Fibroblast of skin of right quadriceps (primary cell): Measurements from ENCODE around the gene PHF1.
"Not testable (repeated sequence)": the region's sequence is repeated elsewhere in the genome, so short reads cannot be mapped to it uniquely, and the experiment has no call there.

Experiments used
- DNase-seq: peaks from one replicate; pipeline ENCODE4 v3.0.0-alpha.2; 2013

The PHF1 gene

DNA sequence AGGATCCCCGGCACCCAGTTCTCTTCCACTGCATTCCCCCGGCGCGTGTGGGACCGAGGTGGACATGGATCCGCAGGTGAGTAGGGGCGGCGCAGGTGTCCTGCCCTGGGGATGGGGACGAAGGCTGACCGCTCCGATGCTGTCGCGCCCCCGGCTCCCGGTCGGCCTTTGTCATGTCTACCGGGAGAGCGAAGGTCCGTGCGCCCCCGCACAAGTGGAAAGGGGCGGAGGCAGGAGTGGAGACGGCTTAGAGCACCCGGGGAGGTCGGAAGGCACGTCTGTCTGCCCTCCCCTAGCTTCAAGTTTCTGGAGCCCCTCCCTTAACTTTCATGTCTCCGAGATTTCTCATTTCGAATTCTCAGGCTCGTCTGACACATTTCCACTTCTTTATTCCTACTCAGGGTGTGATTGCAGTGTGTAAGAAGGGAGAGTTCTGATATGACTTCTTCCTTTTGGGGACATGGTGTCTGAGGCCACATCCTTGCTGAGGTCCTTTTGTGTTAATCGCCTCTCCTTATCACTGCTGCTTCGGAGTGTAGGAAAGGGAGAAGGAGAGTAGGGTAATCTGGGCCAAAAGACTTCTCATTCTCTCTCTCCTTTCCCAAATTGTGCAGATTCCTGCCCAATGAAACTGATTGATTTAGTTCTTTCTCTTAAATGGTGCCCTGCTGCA is 18.8 kb upstream of the PHF1 start:
- DNase-seq: no peak

DNA sequence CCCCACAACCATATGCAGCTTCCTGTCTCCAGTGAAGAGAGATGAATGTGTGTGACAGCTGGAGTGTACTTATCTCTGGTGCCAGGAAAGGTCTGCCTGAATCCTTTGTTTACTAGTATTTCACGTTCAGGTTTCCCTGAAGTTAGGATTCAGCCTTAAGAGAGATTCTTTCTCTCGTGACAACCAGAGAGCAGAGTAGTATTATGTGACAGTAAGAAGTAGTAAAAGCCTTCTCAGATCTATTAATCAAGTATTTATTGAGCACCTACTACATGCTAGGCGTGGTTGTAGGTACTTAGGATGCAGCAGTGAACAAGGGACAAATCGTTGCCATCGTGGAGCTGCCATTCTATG is 18.2 kb upstream of the PHF1 start:
- DNase-seq: no peak

DNA sequence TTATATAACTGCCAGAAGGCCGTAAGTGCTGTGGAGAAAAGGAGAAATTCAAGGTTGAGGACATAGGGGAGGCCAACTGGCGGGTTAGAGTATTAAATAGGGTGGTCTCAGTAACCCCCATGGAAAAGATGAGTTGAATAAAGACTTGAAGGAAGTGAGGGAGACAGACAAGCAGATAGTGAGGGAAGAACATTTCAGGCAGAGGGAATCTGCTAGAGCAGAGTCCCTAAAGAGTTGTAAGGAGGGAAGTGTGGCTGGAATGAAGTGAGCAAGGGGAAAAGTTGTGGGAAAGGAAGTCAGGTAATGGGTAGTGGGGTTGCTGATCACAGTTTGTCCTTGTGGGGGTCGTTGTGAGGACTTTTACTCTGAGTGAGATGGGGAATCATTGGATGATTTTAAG is 17.8 kb upstream of the PHF1 start:
- no peak for DNase-seq

- DNase-seq: no peak
Measured at GRCh38 chr6:33397541-33397940, 13.3 kb upstream of the PHF1 start.

- DNase-seq: not testable (repeated sequence)
Measured at GRCh38 chr6:33398601-33399000, 12.2 kb upstream of the PHF1 start.

- not testable (repeated sequence) for DNase-seq
Measured at GRCh38 chr6:33399881-33400280, 10.9 kb upstream of the PHF1 start.

DNA sequence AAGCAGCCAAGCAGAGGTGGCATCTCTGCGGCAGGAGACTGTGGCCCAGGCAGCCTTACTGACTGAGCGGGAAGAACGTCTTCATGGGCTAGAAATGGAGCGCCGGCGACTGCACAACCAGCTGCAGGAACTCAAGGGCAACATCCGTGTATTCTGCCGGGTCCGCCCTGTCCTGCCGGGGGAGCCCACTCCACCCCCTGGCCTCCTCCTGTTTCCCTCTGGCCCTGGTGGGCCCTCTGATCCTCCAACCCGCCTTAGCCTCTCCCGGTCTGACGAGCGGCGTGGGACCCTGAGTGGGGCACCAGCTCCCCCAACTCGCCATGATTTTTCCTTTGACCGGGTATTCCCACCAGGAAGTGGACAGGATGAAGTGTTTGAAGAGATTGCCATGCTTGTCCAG is 5.9 kb upstream of the PHF1 start:
- DNase-seq: no peak

DNA sequence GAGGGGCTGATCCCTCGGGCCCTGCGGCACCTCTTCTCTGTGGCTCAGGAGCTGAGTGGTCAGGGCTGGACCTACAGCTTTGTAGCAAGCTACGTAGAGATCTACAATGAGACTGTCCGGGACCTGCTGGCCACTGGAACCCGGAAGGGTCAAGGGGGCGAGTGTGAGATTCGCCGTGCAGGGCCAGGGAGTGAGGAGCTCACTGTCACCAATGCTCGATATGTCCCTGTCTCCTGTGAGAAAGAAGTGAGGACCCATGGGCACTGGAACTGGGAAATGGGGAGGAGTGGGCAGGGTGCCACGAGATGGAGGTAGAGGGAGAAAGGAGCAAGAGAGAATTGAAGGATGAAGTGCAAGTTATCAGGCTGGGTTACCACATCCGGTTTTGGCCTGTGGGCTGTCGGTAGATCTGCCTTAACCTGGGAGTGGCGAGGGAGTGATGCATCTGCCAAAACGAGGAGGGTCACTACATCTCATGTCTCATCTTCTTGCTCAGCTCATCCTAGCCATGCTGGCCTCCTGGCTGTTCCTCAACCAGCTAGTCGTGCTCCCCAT is 5.4 kb upstream of the PHF1 start:
- no peak for DNase-seq

DNA sequence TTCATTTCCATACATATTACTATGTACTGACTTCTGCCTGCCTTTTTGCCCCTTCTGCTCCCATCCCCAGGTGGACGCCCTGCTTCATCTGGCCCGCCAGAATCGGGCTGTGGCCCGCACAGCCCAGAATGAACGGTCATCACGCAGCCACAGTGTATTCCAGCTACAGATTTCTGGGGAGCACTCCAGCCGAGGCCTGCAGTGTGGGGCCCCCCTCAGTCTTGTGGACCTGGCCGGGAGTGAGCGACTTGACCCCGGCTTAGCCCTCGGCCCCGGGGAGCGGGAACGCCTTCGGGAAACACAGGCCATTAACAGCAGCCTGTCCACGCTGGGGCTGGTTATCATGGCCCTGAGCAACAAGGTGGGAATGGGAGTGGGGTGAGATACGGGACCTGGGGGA is 4.7 kb upstream of the PHF1 start:
- no peak for DNase-seq

DNA sequence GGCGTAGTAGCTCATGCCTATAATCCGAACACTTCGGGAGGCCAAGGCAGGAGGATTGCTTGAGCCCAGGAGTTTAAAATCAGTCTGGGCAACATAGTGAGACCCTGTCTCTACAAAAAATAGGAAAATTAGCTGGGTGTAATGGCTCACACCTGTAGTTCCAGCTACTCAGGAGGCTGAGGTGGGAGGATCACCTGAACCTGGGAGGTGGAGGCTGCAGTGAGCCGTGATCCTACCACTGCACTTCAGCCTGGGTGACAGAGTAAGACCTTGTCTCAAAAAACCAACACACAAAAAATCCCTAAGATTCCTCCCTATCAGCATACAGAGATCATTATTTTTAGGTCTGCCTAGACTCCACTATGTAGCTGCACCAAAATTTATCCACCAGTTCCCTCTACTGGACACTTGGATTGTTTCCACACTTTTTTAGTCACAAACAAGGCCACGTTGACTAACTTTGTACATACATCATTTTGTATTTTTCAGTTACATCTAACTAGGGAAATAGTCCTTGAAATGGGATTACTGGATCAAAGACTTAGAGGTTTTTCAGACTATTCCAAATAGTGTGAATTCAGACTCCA is 3.6 kb upstream of the PHF1 start:
- no peak for DNase-seq

GRCh38 chr6:33410050-33410710 is 634 bp upstream of the PHF1 start:
- peak; percentile 99 for DNase-seq

- DNase-seq: no peak
Measured at GRCh38 chr6:33411632-33412005, 805 bp downstream of the PHF1 start.

DNA sequence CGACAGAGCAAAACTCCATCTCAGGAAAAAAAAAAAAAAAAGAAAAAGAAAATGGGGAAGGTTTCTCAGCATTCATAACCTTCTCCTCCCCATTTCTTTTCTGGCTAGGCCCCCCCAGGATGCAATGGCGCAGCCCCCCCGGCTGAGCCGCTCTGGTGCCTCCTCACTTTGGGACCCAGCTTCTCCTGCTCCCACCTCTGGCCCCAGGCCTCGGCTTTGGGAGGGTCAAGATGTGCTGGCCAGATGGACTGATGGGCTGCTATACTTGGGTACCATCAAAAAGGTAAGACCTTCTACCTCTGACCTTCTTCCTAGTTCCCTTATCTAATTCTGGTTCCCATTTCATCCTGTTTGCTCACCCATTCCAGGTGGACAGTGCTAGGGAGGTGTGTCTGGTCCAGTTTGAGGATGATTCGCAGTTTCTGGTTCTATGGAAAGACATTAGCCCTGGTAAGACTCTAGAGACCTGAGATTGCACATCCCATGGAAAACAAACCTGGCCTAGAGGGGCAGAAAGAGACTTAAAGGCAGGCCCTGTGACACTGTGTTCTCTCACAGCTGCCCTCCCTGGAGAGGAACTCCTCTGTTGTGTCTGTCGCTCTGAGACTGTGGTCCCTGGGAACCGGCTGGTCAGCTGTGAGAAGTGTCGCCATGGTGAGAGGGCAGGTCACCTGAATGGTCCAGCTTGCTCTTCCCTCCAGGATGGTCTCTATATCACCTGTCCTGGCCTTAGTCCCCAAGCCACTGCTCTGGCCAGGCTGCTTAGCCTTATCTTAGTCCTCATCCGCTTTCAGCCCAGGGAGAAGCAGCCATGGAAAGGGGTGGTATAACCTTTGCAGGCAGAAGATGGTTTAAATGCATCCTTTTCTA is 1.6 kb downstream of the PHF1 start:
- DNase-seq: no peak

DNA sequence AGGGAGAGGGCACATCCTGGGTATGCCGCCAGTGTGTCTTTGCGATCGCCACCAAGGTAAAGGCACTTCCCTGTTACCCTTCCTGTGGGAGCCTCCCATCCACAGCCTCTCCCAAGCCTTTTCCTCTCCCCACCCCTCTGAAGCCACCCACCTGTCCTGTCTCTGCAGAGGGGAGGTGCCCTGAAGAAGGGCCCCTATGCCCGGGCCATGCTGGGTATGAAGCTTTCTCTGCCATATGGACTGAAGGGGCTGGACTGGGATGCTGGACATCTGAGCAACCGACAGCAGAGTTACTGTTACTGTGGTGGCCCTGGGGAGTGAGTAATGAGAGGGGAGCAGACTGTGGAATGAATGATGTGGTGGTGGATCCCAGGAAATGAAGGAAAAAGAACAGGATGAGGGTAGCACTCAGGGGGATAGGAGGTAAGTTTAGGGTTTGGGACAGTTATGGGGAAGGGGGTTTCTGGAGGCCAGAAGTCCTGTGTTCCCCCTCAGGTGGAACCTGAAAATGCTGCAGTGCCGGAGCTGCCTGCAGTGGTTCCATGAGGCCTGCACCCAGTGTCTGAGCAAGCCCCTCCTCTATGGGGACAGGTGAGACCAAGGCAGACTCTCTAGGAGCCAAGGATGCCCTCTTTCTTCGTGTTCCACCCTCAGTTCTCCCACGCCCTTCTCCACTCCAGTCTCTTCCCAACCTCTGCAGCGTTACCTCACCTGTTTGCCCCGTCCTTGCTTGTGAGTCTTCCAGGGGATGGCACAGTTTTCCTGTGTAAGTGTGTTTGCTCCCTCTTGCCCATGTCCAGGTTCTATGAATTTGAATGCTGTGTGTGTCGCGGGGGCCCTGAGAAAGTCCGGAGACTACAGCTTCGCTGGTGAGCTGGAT is 2.7 kb downstream of the PHF1 start:
- no peak for DNase-seq

DNA sequence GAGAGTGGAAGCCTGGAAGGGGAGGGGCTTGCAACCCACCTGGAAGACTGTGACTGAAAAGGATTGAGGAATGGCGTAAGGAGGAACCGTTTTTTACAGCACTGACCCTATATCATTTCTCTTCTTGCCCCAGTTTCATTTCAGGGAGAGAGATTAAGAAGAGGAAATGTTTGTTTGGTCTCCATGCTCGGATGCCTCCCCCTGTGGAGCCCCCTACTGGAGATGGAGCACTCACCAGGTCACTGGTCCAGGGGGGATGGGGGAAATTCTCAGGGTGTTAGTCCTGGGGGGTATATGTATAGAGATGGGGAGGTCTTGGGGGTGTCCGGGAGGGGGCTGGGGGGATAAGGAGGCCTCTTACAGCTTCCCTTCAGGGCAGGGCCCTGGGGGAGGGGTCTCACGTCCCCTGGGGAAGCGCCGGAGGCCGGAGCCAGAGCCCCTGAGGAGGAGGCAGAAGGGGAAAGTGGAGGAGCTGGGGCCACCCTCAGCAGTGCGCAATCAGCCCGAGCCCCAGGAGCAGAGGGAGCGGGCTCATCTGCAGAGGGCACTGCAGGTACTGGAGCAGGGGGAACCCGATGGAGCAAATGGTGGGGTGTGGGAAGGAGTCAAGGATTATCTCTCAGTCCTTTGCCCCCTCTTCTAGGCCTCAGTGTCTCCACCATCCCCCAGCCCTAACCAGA is 3.9 kb downstream of the PHF1 start:
- DNase-seq: no peak

- no peak for DNase-seq
Measured at GRCh38 chr6:33415831-33416230, 5.0 kb downstream of the PHF1 start.

GRCh38 chr6:33416386-33417127 is 5.7 kb downstream of the PHF1 start:
- no peak for DNase-seq

GRCh38 chr6:33417128-33417902 is 6.5 kb downstream of the PHF1 start:
- peak; percentile 92 for DNase-seq

DNA sequence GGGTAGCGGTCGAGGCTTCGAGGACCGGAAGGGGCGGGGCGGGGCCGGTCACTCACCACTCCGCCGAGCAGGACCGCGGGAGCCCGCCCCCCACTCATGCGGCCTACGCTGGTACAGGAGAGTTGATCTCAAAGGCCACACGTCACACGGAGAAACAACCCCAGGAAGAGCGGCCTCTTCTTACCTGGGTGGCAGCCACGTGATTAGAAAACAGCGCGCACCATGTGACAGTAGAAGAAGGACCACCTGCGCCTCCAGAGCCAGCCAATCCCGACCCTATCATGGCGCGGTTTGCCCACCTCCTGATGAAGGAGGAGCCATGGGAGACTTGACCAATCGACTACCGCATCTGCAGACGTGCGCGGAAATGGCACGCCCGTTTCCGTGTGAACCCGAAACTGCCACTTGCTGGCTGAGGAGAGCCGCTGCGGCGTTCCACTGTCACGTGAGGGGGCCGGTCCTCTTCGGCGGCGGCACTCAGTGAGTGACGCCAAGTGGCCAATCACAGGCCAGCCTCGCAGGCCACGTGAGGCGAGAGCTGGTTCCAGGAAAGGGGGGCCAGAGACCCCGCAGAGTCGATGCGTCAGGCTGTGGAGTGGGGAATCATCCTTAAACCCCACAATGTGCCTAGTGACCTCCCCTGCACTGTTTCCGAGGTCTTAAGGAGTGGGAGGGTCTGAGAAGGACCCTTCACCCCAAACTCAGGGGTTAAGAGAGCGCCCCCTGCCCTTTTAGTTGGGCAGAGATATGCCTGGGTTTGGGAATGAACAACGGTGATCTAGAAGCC is 7.3 kb downstream of the PHF1 start, which contains the start of gene CUTA:
Gene CUTA (minus strand): TSS at position 205 of the 787 bp plus-strand sequence. CDS start 107 bp downstream, at position 98.
- peak; percentile 100 for DNase-seq
